Thyroid gland (tissue), 4 donors: ENCODE data around the gene ARMH1.

Experiments used
- POLR2A ChIP-seq, 2 donors: fragments of 450-650 bp; IDR thresholded peaks; one replicate each; pipeline ENCODE4 v1.6.1; 2017; ENCODE audit warnings: antibody characterized with exemption in 2 of 2, mild to moderate bottlenecking in 2 of 2, moderate library complexity in 1 of 2
- TF ChIP-seq, protein P1 (sequence below), 6 experiments: fragments of 200-600 bp in 3 of 6; fragments of 450-650 bp in 3 of 6; sonication (generic) in 3 of 6; IDR thresholded peaks; one replicate each; pipeline ENCODE4 v1.5.1; 2016 to 2019; ENCODE audit warnings: antibody characterized with exemption in 6 of 6, mild to moderate bottlenecking in 2 of 6, inconsistent platforms in 1 of 6, moderate library complexity in 1 of 6

DNA sequence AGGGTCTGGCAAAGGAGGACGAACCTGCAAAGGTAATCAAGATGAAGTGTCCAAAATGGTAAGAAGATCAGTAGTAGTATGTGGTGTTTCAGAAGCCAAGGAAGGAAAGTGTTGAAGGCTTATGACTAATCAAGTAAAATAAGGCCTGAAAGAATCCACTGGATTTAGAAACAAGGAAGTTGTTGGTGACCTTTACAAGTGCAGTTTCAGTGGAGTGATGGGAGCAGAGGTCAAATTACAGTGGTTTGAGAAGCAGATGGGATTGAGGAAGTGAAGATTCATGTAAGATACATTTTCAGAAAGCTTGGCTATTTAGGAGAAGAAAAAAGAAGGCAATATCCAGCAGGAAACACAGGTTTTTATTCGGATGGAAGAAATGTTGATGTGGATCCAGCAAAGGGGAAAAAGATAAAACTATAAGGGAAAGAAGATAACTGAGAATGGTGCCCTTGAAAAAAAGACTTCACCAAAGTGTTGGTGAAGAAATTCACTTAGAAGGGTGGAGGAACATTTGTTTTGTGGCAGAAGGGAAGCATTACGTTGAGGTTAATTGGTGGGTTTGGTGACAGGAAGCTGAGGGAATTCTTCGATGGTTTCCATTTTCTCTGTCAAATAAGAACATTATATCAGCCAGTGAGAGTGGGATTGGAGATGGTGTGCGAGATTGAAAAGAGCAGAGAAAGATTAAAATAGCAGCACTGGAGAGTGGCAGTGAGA lies 2.1 kb downstream of the ARMH1 start:
- TF ChIP-seq POLR2A (IDR thresholded peaks at IDR 0.05) = no peak
- TF ChIP-seq, protein P1, sequence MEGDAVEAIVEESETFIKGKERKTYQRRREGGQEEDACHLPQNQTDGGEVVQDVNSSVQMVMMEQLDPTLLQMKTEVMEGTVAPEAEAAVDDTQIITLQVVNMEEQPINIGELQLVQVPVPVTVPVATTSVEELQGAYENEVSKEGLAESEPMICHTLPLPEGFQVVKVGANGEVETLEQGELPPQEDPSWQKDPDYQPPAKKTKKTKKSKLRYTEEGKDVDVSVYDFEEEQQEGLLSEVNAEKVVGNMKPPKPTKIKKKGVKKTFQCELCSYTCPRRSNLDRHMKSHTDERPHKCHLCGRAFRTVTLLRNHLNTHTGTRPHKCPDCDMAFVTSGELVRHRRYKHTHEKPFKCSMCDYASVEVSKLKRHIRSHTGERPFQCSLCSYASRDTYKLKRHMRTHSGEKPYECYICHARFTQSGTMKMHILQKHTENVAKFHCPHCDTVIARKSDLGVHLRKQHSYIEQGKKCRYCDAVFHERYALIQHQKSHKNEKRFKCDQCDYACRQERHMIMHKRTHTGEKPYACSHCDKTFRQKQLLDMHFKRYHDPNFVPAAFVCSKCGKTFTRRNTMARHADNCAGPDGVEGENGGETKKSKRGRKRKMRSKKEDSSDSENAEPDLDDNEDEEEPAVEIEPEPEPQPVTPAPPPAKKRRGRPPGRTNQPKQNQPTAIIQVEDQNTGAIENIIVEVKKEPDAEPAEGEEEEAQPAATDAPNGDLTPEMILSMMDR (IDR thresholded peaks at IDR 0.05) = no peak
